K562 (cell line): ENCODE data around the gene ELOVL5. TPM values are rescaled to one million over a fixed set of nuclear protein-coding genes. Genes with fewer than 3 reads are reported as not detected.

Experiments
- AFF1 ChIP-seq, 2 experiments: fragments of 450-650 bp; IDR thresholded peaks; 2 replicates each; pipeline ENCODE4 v1.6.1; 2018; ENCODE audit warnings: mild to moderate bottlenecking in 2 of 2, low read depth in 1 of 2; ENCODE audit not compliant: partially characterized antibody in 2 of 2
- HBP1 ChIP-seq: fragments of 450-650 bp; formaldehyde crosslinking; IDR thresholded peaks from 2 replicates; pipeline ENCODE4 v1.4.0; 2022; ENCODE audit warnings: missing genetic modification characterization
- JUND ChIP-seq, 2 experiments: IDR thresholded peaks; 2 replicates in 1 of 2; 3 replicates in 1 of 2; pipeline ENCODE4 v1.6.1; 2011; ENCODE audit warnings: borderline replicate concordance in 2 of 2, low read depth in 2 of 2, low read length in 2 of 2, improper control_type of control experiment in 1 of 2, missing biosample characterization in 1 of 2, missing genetic modification characterization in 1 of 2, missing genetic modification reagents in 1 of 2
- TBP ChIP-seq: optimal IDR thresholded peaks from 2 replicates; pipeline ENCODE3; 2011; ENCODE audit warnings: low read depth, low read length, improper control_type of control experiment
- ZNF224 ChIP-seq: sonication (generic); formaldehyde crosslinking; IDR thresholded peaks from 2 replicates; pipeline ENCODE4 v1.8.0; 2022; ENCODE audit warnings: mild to moderate bottlenecking, missing genetic modification reagents
- ZNF780A ChIP-seq: fragments of 250-450 bp; sonication (Bioruptor Pico); IDR thresholded peaks from 2 replicates; pipeline ENCODE4 v1.5.0; 2021; ENCODE audit warnings: mild to moderate bottlenecking
- polyA plus RNA-seq, 8 experiments: library from polyadenylated mRNA; depleted of rRNA in 4 of 8; stranded (reverse) in 5 of 8; unstranded in 3 of 8; fragments of >200 nt; fragmentation: Nextera tagmentation in 2 of 8; fragmentation: Illumina TruSeq in 1 of 8; extraction: Ambion mirVana in 2 of 8; extraction: Trizol in 1 of 8; gene quantifications; 2 replicates each; pipeline versions ENCODE4 v1.2.1 to v1.2.3, GENCODE V29; 2011 to 2014; ENCODE audit warnings: inconsistent platforms in 1 of 8, missing spikeins in 1 of 8
- total RNA-seq, 7 experiments: library from RNA; depleted of rRNA in 6 of 7; stranded (reverse); fragments of >200 nt in 6 of 7; fragmentation: Illumina TruSeq in 2 of 7; extraction: Trizol in 2 of 7; gene quantifications; 2 replicates each; pipeline versions ENCODE4 v1.2.1 to v1.2.3, GENCODE V29; 2011 to 2021; ENCODE audit warnings: low replicate concordance in 1 of 7

Gene ELOVL5
- total and polyA plus RNA-seq, 9 of the 15 experiments (the other 6 are each of a cell fraction or from before 2014, with no cell fraction given) = 70.6 to 245 (median 132) TPM

GRCh38 chr6:53382421-53382820 is 33.7 kb upstream of the ELOVL5 start (continued):
- TF ChIP-seq AFF1 (IDR thresholded peaks at IDR 0.05; ENCODE audit: low read depth in 1 of 2, partially characterized antibody in 2 of 2) = no peak
- no peak for TF ChIP-seq TBP
- no peak for TF ChIP-seq ZNF780A (CRISPR knock-in tag)
- no peak for TF ChIP-seq ZNF224
- no peak for TF ChIP-seq HBP1
- TF ChIP-seq JUND (IDR thresholded peaks at IDR 0.05; ENCODE audit: borderline replicate concordance, low read depth, low read length) = no peak
- TF ChIP-seq JUND (tag; IDR thresholded peaks at IDR 0.05; ENCODE audit: borderline replicate concordance, low read depth, low read length) = no peak
